Smooth muscle cell of the coronary artery (primary cell): Measurements from ENCODE around the gene CAPRIN1. TPM values are rescaled to one million over a fixed set of nuclear protein-coding genes. Genes with fewer than 3 reads are reported as not detected.

Source experiments
- total RNA-seq: library from RNA; depleted of rRNA; stranded (reverse); fragments of >200 nt; gene quantifications from 2 replicates; pipeline ENCODE4 v1.2.3, GENCODE V29; 2014; ENCODE audit warnings: low replicate concordance

CAPRIN1 gene
- total RNA-seq: 124 and 172 TPM in 2 replicates

GRCh38 chr11:34051349-34052035 lies at the start of gene CAPRIN1:
Gene CAPRIN1, plus strand, starts transcription at chr11:34051731. Its CDS starts 690 bp downstream, at chr11:34052421.

GRCh38 chr11:34105079-34105956 lies 53.8 kb downstream of the CAPRIN1 start, which contains the start of gene NAT10:
Gene NAT10, plus strand, starts transcription at chr11:34105629. Its CDS starts 2,597 bp downstream, at chr11:34108226.

Other genes with a start within 250 kb of the CAPRIN1 start
- gene LMO2, start 159.7 kb upstream of the CAPRIN1 start, total RNA-seq: 2.1 and 41.3 TPM in 2 replicates
- 9.7 and 10.5 TPM in 2 replicates for gene NAT10, start 53.9 kb downstream of the CAPRIN1 start, total RNA-seq